Right lung (tissue), 5 donors: Measurements from ENCODE around the gene RPL15. TPM values are rescaled to one million over a fixed set of nuclear protein-coding genes. Genes with fewer than 3 reads are reported as not detected.
A peak's percentile ranks its signal among the peaks of the same experiment; 100 is the strongest.

Experiments
- DNase-seq, 2 donors: peaks; one replicate each; pipeline ENCODE4 v3.0.0-alpha.2; 2013
- polyA plus RNA-seq, 5 donors: library from polyadenylated mRNA; unstranded; fragments of 120-200 nt; gene quantifications; one replicate each; pipeline versions ENCODE4 v1.2.1 to v1.2.3, GENCODE V29; 2013; ENCODE audit warnings: inconsistent platforms in 1 of 5, low replicate concordance in 1 of 5; ENCODE audit not compliant: insufficient read length in 5 of 5, insufficient read depth in 1 of 5

RPL15 gene
- polyA plus RNA-seq, 5 donors = 2,736 to 3,226 (median 3,013) TPM

- DNase-seq = no peak
Measured at GRCh38 chr3:23954144-23954543, 37.2 kb downstream of the RPL15 start.

- DNase-seq = no peak
Measured at GRCh38 chr3:23956701-23957100, 39.8 kb downstream of the RPL15 start.

GRCh38 chr3:23959135-23959900 lies 42.4 kb downstream of the RPL15 start:
- DNase-seq = no peak

GRCh38 chr3:23960649-23961048 lies 43.7 kb downstream of the RPL15 start:
- DNase-seq = no peak

- DNase-seq = no peak
Measured at GRCh38 chr3:23961066-23961465, 44.1 kb downstream of the RPL15 start.

GRCh38 chr3:23961913-23962312 lies 45.0 kb downstream of the RPL15 start:
- DNase-seq = no peak

GRCh38 chr3:23964537-23965235 lies 47.8 kb downstream of the RPL15 start:
- DNase-seq = no peak

- DNase-seq = peak; percentile 89 to 93
Measured at GRCh38 chr3:23966328-23966727, 49.4 kb downstream of the RPL15 start.

GRCh38 chr3:23968463-23969184 lies 51.7 kb downstream of the RPL15 start:
- DNase-seq = no peak

GRCh38 chr3:23969393-23969792 lies 52.5 kb downstream of the RPL15 start:
- DNase-seq = no peak

Other genes starting within 250 kb of the RPL15 start
- 100 to 1,000 TPM; 164 to 227 (median 220) TPM for gene UBE2E1, start 111.2 kb upstream of the RPL15 start, polyA plus RNA-seq
- gene NKIRAS1, start 142 bp upstream of the RPL15 start, polyA plus RNA-seq = 10 to 100 TPM; 12.7 to 18.3 (median 16.5) TPM
- 10 to 100 TPM; 22.3 to 50.2 (median 38.9) TPM for gene NR1D2, start 28.2 kb downstream of the RPL15 start, polyA plus RNA-seq